A549 (cell line): ENCODE data around the gene PRKCE.

Experiments
- CEBPB ChIP-seq, 2 experiments: fragments of >200 bp in 1 of 2; sonication (Bioruptor Twin) in 1 of 2; formaldehyde crosslinking in 1 of 2; IDR thresholded peaks; 2 replicates each; pipeline ENCODE4 v1.6.1; 2012 to 2016
- ESRRA ChIP-seq: fragments of 150-350 bp; IDR thresholded peaks from 2 replicates; pipeline ENCODE4 v1.6.1; 2014; ENCODE audit warnings: mild to moderate bottlenecking, low read length, borderline replicate concordance
- KDM1A ChIP-seq: fragments of 200-600 bp; sonication (generic); IDR thresholded peaks from 2 replicates; pipeline ENCODE4 v1.6.1; 2016; ENCODE audit warnings: low read depth, mild to moderate bottlenecking
- KDM5A ChIP-seq: fragments of 200-600 bp; sonication (generic); IDR thresholded peaks from 2 replicates; pipeline ENCODE4 v1.6.1; 2016; ENCODE audit warnings: antibody characterized with exemption, mild to moderate bottlenecking
- MYC ChIP-seq: IDR thresholded peaks from 2 replicates; pipeline ENCODE4 v1.6.1; 2012; ENCODE audit warnings: mild to moderate bottlenecking, inconsistent platforms, low read length, improper control_type of control experiment, borderline replicate concordance
- PHF8 ChIP-seq: fragments of 200-600 bp; sonication (generic); IDR thresholded peaks from 2 replicates; pipeline ENCODE4 v1.6.1; 2016; ENCODE audit warnings: low read depth, mild to moderate bottlenecking, antibody characterized with exemption, moderate library complexity, borderline replicate concordance
- POLR2A ChIP-seq: IDR thresholded peaks from 2 replicates; pipeline ENCODE4 v1.6.1; 2012; ENCODE audit warnings: mild to moderate bottlenecking, low read length
- RAD21 ChIP-seq, 2 experiments: fragments of >200 bp in 1 of 2; sonication (Bioruptor Twin) in 1 of 2; formaldehyde crosslinking in 1 of 2; IDR thresholded peaks in 1 of 2; conservative IDR thresholded peaks in 1 of 2; 2 replicates in 1 of 2; 3 replicates in 1 of 2; pipeline ENCODE4 v1.6.1; 2012 to 2018; ENCODE audit warnings: inconsistent platforms in 1 of 2
- RNF2 ChIP-seq: fragments of 200-600 bp; sonication (generic); IDR thresholded peaks from 2 replicates; pipeline ENCODE4 v1.6.1; 2016; ENCODE audit warnings: low read depth, mild to moderate bottlenecking, antibody characterized with exemption, moderate library complexity, borderline replicate concordance
- SMC3 ChIP-seq: fragments of >200 bp; sonication (Bioruptor Twin); formaldehyde crosslinking; IDR thresholded peaks from 3 replicates; pipeline ENCODE4 v1.6.1; 2018; ENCODE audit warnings: inconsistent platforms
- TP53 ChIP-seq: fragments of 250-450 bp; sonication (Bioruptor Pico); IDR thresholded peaks from 2 replicates; pipeline ENCODE4 v1.5.0; 2021; ENCODE audit warnings: mild to moderate bottlenecking, moderate library complexity
- TF ChIP-seq, protein P1 (sequence below): fragments of >200 bp; sonication (Bioruptor Twin); formaldehyde crosslinking; IDR thresholded peaks from 3 replicates; pipeline ENCODE4 v1.5.1; 2016
- TF ChIP-seq, protein P2 (sequence below): fragments of 200-600 bp; sonication (generic); IDR thresholded peaks from 2 replicates; pipeline ENCODE4 v1.6.1; 2016; ENCODE audit warnings: antibody characterized with exemption, mild to moderate bottlenecking, moderate library complexity

- TF ChIP-seq SMC3 (no peak), POLR2A (no peak), RNF2 (no peak), PHF8 (no peak), KDM5A (no peak), KDM1A (no peak), RAD21 (conservative IDR thresholded peaks at IDR 0.05 in 1 of 2, IDR thresholded peaks at IDR 0.05 in 1 of 2) (no peak), TP53 (CRISPR knock-in tag) (no peak), CEBPB (IDR thresholded peaks at IDR 0.05) (no peak), MYC (no peak), ESRRA (no peak)
- TF ChIP-seq, protein P1, sequence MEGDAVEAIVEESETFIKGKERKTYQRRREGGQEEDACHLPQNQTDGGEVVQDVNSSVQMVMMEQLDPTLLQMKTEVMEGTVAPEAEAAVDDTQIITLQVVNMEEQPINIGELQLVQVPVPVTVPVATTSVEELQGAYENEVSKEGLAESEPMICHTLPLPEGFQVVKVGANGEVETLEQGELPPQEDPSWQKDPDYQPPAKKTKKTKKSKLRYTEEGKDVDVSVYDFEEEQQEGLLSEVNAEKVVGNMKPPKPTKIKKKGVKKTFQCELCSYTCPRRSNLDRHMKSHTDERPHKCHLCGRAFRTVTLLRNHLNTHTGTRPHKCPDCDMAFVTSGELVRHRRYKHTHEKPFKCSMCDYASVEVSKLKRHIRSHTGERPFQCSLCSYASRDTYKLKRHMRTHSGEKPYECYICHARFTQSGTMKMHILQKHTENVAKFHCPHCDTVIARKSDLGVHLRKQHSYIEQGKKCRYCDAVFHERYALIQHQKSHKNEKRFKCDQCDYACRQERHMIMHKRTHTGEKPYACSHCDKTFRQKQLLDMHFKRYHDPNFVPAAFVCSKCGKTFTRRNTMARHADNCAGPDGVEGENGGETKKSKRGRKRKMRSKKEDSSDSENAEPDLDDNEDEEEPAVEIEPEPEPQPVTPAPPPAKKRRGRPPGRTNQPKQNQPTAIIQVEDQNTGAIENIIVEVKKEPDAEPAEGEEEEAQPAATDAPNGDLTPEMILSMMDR = no peak
- TF ChIP-seq, protein P2, sequence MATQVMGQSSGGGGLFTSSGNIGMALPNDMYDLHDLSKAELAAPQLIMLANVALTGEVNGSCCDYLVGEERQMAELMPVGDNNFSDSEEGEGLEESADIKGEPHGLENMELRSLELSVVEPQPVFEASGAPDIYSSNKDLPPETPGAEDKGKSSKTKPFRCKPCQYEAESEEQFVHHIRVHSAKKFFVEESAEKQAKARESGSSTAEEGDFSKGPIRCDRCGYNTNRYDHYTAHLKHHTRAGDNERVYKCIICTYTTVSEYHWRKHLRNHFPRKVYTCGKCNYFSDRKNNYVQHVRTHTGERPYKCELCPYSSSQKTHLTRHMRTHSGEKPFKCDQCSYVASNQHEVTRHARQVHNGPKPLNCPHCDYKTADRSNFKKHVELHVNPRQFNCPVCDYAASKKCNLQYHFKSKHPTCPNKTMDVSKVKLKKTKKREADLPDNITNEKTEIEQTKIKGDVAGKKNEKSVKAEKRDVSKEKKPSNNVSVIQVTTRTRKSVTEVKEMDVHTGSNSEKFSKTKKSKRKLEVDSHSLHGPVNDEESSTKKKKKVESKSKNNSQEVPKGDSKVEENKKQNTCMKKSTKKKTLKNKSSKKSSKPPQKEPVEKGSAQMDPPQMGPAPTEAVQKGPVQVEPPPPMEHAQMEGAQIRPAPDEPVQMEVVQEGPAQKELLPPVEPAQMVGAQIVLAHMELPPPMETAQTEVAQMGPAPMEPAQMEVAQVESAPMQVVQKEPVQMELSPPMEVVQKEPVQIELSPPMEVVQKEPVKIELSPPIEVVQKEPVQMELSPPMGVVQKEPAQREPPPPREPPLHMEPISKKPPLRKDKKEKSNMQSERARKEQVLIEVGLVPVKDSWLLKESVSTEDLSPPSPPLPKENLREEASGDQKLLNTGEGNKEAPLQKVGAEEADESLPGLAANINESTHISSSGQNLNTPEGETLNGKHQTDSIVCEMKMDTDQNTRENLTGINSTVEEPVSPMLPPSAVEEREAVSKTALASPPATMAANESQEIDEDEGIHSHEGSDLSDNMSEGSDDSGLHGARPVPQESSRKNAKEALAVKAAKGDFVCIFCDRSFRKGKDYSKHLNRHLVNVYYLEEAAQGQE = no peak
Measured at GRCh38 chr2:45692566-45692965, 41.1 kb downstream of the PRKCE start.
